ENCODE measurements around the gene TTC28. TPM values are rescaled to one million over a fixed set of nuclear protein-coding genes. Genes with fewer than 3 reads are reported as not detected.

The TTC28 gene
- total RNA-seq, 1 donor from 2014 or later: 24.5 TPM

- Histone ChIP-seq H3K9me3 (no peaks in the 10 kb centered on the region), H3K4me3 (peak overlapping the region; percentile 59 to 83), H3K36me3 (no peaks in the 10 kb centered on the region), H3K4me1 (peaks cover 0 to 35% of the 10 kb centered on the region in 2 donors), H3K27me3 (no peaks in the 10 kb centered on the region), H3K27ac (peak overlapping the region; percentile 73 to 87)
- intact Hi-C loops (cut with DNase I): loop anchor here (5.0 to 10.0 kb wide), 3 partner anchors 65 to 417 kb away; no protein-coding TSS in a partner anchor
- DNase-seq (ENCODE audit: low spot score in 2 of 2): peak in 1 of 2 donors; percentile 83
- TF ChIP-seq, protein P1, sequence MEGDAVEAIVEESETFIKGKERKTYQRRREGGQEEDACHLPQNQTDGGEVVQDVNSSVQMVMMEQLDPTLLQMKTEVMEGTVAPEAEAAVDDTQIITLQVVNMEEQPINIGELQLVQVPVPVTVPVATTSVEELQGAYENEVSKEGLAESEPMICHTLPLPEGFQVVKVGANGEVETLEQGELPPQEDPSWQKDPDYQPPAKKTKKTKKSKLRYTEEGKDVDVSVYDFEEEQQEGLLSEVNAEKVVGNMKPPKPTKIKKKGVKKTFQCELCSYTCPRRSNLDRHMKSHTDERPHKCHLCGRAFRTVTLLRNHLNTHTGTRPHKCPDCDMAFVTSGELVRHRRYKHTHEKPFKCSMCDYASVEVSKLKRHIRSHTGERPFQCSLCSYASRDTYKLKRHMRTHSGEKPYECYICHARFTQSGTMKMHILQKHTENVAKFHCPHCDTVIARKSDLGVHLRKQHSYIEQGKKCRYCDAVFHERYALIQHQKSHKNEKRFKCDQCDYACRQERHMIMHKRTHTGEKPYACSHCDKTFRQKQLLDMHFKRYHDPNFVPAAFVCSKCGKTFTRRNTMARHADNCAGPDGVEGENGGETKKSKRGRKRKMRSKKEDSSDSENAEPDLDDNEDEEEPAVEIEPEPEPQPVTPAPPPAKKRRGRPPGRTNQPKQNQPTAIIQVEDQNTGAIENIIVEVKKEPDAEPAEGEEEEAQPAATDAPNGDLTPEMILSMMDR (IDR thresholded peaks at IDR 0.05): peak; percentile 64 to 68 (median 68)
Observed at GRCh38 chr22:28442264-28442710, 237.4 kb downstream of the TTC28 start.

- H3K4me1 ChIP-seq: peaks cover 0 to 35% of the 10 kb centered on the region in 2 donors
- no peak for DNase-seq (ENCODE audit: low spot score in 2 of 2)
- no peaks in the 10 kb centered on the region for H3K36me3 ChIP-seq
- intact Hi-C loops (cut with DNase I): loop anchor here (5.0 to 10.0 kb wide), 3 partner anchors 64 to 417 kb away; no protein-coding TSS in a partner anchor
- H3K27me3 ChIP-seq: no peaks in the 10 kb centered on the region
- H3K9me3 ChIP-seq: no peaks in the 10 kb centered on the region
- peak overlapping the region; percentile 59 to 83 for H3K4me3 ChIP-seq
- TF ChIP-seq, protein P1 (IDR thresholded peaks at IDR 0.05): no peak
- peak overlapping the region; percentile 73 to 87 for H3K27ac ChIP-seq
Observed at GRCh38 chr22:28441720-28442263, 237.8 kb downstream of the TTC28 start.

DNA sequence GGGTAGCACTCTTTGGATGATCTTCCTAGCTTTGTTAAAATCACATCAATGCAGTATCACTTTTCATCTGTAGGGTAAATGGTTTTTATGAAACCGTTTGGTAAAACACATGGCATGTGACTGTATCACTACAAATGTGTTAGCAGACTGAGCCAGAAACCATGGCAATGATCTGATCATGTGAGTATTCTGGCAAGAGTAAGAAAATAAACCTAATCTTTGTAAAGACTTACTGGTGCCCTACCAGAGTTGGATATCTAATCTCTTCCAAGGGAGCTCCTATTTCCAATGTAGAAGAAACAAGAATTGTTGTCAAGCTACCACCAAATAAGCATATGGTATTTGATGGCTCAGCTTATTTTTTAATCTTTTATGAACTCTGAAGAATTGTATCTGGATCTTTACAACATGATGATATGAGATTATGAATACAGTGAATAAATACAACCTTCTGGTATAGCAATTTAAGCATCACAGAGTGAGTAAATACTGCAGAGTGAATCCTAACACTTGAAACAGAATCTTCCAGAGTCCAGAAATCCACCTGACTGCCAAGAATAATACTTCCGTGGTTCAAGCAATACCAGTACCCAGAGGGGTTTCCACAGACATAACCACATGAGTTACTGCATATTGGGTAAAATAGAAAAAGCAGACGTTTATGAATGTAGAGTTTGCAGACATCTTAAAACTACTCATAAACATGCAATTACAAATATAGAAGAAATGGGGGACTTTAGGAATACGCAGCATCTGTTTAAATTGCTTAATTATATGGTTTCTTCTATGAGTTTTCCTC, 238.8 kb downstream of the TTC28 start:
- no peak for DNase-seq (ENCODE audit: low spot score in 2 of 2)
- Histone ChIP-seq H3K9me3 (no peaks in the 10 kb centered on the region), H3K27ac (peak overlapping the region; percentile 73 to 87), H3K36me3 (no peaks in the 10 kb centered on the region), H3K27me3 (no peaks in the 10 kb centered on the region), H3K4me3 (peak overlapping the region in 1 of 2 donors; percentile 83), H3K4me1 (peaks cover 0 to 35% of the 10 kb centered on the region in 2 donors)
- intact Hi-C loops (cut with DNase I): loop anchor here (5.0 to 10.0 kb wide), 3 partner anchors 63 to 416 kb away; no protein-coding TSS in a partner anchor
- TF ChIP-seq, protein P1 (IDR thresholded peaks at IDR 0.05): no peak

DNA sequence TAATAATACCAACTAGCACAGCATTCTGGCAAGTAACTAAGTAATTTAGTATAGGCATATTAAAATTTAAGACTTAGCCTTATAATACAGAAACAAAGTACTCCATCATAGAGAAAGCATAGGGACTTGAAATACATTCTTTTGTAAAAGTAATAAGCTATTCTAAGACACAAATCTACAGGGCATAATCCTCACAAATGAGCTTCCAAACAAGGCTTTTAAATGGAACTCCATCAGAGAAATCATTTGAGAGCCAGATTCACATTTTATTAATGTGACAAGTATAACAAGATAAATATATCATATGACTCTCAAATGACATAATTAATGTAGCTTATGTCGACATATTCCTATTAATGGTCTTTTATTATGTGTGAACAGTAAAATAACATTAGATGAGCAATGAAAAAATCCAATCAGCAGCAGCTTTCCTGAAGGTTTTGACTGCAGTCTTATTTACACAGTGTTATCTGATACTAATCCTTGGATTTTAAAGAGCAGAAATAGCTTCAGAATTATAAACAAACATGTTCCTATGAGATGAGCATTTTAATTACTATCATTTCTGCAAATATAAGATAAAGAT, 241.4 kb downstream of the TTC28 start:
- TF ChIP-seq, protein P1 (IDR thresholded peaks at IDR 0.05): no peak
- Histone ChIP-seq H3K36me3 (no peaks in the 10 kb centered on the region), H3K27me3 (no peaks in the 10 kb centered on the region), H3K27ac (peak overlapping the region; percentile 73 to 87), H3K9me3 (no peaks in the 10 kb centered on the region), H3K4me3 (no peak overlapping the region), H3K4me1 (peaks cover 0 to 44% of the 10 kb centered on the region in 2 donors)
- DNase-seq (ENCODE audit: low spot score in 2 of 2): no peak
- intact Hi-C loops (cut with DNase I): no loop called here

- TF ChIP-seq, protein P1 (IDR thresholded peaks at IDR 0.05): no peak
- H3K27ac ChIP-seq: no peak overlapping the region
- H3K36me3 ChIP-seq: no peaks in the 10 kb centered on the region
- H3K4me1 ChIP-seq: peaks cover 0 to 43% of the 10 kb centered on the region in 2 donors
- no peaks in the 10 kb centered on the region for H3K27me3 ChIP-seq
- no peaks in the 10 kb centered on the region for H3K9me3 ChIP-seq
- no peak for DNase-seq (ENCODE audit: low spot score in 2 of 2)
- no peak overlapping the region for H3K4me3 ChIP-seq
- intact Hi-C loops (cut with DNase I): no loop called here
Observed at GRCh38 chr22:28435982-28436381, 243.7 kb downstream of the TTC28 start.
